Activated CD4-positive, alpha-beta memory T cell treated with anti-CD3 and anti-CD28 coated beads for 36 hours (primary cell): ENCODE results near the gene IDI2. TPM values are rescaled to one million over a fixed set of nuclear protein-coding genes. Genes with fewer than 3 reads are reported as not detected.

Experiments
- CTCF ChIA-PET: fragments of 350-600 bp; sonication (Branson Sonifier 250); formaldehyde crosslinking; loops from one replicate; lab custom pipeline; 2021; ENCODE audit warnings: antibody characterized with exemption, inconsistent platforms; lab: Charles Lee
- POLR2A ChIA-PET: fragments of 350-600 bp; sonication (Branson Sonifier 250); formaldehyde crosslinking; loops from one replicate; lab custom pipeline; 2021; ENCODE audit warnings: antibody characterized with exemption; lab: Charles Lee
- DNase-seq: peaks from one replicate; pipeline ENCODE4 v3.0.0-alpha.2; 2020
- H3K27ac Mint-ChIP-seq: one replicate; pipeline ENCODE4 v1.8.0; 2021; ENCODE audit warnings: mixed read lengths
- H3K27me3 Mint-ChIP-seq: one replicate; pipeline ENCODE4 v1.8.0; 2021; ENCODE audit warnings: mixed read lengths
- H3K36me3 Mint-ChIP-seq: one replicate; pipeline ENCODE4 v1.8.0; 2021; ENCODE audit warnings: mixed read lengths
- H3K4me1 Mint-ChIP-seq: one replicate; pipeline ENCODE4 v1.8.0; 2021; ENCODE audit warnings: low read depth, mixed read lengths
- H3K4me3 Mint-ChIP-seq: one replicate; pipeline ENCODE4 v1.8.0; 2021; ENCODE audit warnings: mild to moderate bottlenecking, mixed read lengths
- H3K9me3 Mint-ChIP-seq: one replicate; pipeline ENCODE4 v1.8.0; 2021; ENCODE audit warnings: mixed read lengths
- intact Hi-C: fragments of 100-400 bp; cut with micrococcal nuclease; formaldehyde crosslinking; loops from one replicate; pipeline ENCODE4 v1.15.1; 2023
- total RNA-seq, 2 experiments: library from RNA; stranded (reverse); gene quantifications; one replicate each; pipeline ENCODE4 v1.2.3, GENCODE V29; 2021

Gene IDI2
- total RNA-seq, 2 experiments from 2014 or later, result not detected

DNA sequence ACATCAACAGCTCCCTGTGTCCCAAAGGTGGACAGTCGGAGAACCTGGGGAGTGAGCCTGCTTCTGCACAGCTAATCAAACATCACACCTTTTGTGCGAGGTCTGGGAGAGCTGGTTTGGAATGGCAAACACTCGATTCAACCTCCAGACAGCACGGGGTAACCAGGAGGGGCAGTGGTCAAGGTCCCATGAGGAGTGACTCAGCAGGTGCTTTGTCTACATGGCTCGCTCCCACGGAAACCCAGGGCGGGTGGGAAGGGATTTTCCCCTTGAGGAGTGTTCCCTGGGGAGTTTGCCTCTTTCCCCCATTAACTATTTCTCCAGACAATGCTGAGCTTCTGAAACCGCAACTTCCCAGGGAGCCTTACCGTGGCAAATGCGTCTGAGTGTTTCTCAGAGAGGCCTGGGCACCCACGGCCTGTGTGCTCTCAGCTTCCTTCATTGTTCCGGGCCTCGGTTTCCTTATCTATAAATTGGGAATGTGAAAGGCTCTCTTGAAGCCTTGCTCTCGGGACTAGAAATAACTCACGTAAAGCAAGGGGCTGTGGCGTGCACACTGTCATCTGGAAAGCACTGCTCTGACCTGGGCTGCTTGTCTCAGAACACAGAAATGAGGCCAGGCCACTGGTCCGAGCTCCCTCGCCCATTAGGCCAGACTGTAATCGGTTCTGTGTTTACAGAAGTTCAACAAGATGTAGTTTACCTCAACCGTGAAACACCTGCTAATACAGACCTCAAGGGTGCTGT lies 51.4 kb downstream of the IDI2 start:
- Mint-ChIP-seq H3K27ac (no peak overlapping the region), H3K4me1 (no peaks in the 10 kb centered on the region), H3K4me3 (no peak overlapping the region), H3K36me3 (peaks cover 8% of the 10 kb centered on the region), H3K27me3 (peaks cover 9% of the 10 kb centered on the region), H3K9me3 (peaks cover 17% of the 10 kb centered on the region)
- ChIA-PET POLR2A (no interaction called here), CTCF (no interaction called here)
- intact Hi-C loops, result no loop called here
- no peak for DNase-seq

DNA sequence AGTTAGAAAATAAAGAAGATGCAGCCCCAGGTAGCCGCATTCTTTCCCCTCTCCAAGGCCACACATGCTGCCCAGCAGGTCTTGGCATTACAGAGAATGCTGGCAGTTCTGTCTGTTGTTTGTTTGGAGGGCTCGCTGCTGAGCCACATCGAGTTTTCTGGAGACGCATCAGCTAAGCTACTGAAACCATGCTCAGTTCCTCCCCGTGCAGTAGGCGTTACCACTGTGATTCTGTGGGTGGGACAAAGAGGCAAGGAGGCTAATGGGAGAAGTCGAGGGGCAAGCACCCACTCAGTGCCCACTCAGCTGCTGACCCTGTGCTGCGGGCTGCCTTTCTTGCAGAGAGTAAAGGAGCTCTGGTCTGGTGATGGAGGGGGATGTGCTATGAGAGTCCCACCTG lies 52.9 kb downstream of the IDI2 start:
- Mint-ChIP-seq H3K4me3 (no peak overlapping the region), H3K4me1 (no peaks in the 10 kb centered on the region), H3K27ac (no peak overlapping the region), H3K9me3 (peaks cover 5% of the 10 kb centered on the region), H3K27me3 (peaks cover 18% of the 10 kb centered on the region), H3K36me3 (peaks cover 2% of the 10 kb centered on the region)
- ChIA-PET POLR2A (no interaction called here), CTCF (no interaction called here)
- DNase-seq, result no peak
- intact Hi-C loops, result no loop called here

DNA sequence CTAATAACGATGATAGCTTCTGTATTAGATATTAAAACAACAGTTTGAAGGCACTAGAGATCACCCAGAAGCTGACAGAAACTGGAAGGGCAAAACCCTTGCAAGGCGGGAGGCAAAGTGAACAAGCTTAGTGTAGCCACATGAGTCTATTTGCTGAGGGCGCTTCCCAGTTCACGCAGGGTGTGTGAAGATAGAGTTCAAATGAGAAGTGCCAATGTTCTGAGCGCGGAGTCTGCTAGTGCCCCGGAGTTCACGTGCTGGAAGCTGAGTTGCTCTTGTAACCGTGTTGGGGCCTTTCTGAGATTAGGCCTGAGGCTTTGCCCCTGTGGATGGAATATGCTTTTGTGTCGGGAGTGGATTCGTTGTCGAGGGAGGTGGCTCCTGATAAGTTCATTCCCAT lies 54.0 kb downstream of the IDI2 start:
- Mint-ChIP-seq H3K9me3 (peaks cover 3% of the 10 kb centered on the region), H3K36me3 (no peaks in the 10 kb centered on the region), H3K4me1 (peaks cover 7% of the 10 kb centered on the region), H3K4me3 (no peak overlapping the region), H3K27ac (no peak overlapping the region), H3K27me3 (peaks cover 18% of the 10 kb centered on the region)
- CTCF ChIA-PET, result interaction anchor here (0.5 kb wide), 1 partner anchor 22 kb away, joined by 3 read pairs; no protein-coding TSS in a partner anchor
- POLR2A ChIA-PET, result no interaction called here
- DNase-seq, result no peak
- intact Hi-C loops, result no loop called here

DNA sequence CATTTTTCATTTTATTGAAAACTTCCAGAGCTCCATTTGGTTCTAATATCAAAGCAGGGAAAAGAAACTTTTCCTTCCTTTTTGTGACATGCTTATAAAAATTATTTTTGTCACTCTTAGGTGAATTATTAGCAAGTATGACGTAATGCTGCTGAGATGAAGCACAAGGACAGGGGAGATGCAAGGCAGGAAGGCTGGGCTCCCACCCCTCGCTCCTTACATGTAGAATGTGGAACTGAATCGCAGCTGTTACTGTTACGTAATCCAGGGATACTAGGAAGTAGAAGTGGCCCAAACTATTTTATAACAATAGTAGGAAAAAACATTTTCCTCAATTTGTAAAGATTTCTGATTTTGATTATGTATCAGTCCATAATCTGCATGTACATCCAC lies 54.5 kb downstream of the IDI2 start:
- ChIA-PET CTCF (interaction anchor here (0.5 kb wide), 1 partner anchor 21 kb away, joined by 3 read pairs; no protein-coding TSS in a partner anchor), POLR2A (no interaction called here)
- intact Hi-C loops, result no loop called here
- peaks cover 7% of the 10 kb centered on the region for H3K4me1 Mint-ChIP-seq
- H3K27me3 Mint-ChIP-seq, result peaks cover 18% of the 10 kb centered on the region
- no peak overlapping the region for H3K4me3 Mint-ChIP-seq
- H3K27ac Mint-ChIP-seq, result no peak overlapping the region
- H3K36me3 Mint-ChIP-seq, result no peaks in the 10 kb centered on the region
- DNase-seq, result no peak
- H3K9me3 Mint-ChIP-seq, result peaks cover 3% of the 10 kb centered on the region

DNA sequence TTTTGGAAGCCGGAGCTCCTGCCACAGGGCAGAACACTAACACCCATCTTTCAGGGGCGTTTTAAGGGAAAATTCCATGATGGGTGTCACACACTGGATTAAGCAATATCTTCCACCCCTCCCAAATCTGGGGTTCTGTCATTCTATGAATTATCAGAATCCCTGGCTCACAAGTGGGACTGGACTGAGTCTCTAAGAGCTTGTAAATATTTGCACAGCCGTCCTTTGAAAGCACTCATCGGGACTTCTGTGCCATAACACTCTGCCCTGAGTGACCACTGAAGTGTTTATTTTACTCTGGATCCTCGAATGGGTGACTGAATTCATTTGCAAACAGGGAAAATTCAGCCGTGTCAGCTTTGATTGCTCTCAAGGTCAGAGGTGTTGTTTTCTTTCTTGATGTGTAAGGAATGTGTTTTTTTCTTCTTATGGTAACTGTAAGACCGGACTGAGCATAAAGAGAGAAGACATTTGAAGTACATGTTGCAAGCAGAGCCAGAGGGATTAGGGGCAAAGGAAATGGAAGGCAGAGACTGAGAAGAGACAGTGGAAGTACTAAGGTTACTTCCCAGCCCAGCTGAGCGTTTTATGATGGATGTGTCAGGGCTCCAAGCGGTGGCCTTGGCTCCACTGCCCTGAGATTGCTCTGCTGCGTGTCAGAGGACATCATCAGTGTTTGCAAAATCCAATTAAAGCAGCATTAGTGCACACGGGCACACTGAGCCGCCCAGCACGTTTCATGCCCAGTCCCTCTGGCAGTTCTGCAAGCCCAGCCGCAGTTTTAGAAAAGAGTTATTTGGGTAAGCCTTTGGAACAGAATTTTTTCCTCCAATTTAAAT lies 55.1 kb downstream of the IDI2 start:
- H3K27me3 Mint-ChIP-seq, result peaks cover 18% of the 10 kb centered on the region
- intact Hi-C loops, result no loop called here
- no peak for DNase-seq
- no peaks in the 10 kb centered on the region for H3K36me3 Mint-ChIP-seq
- POLR2A ChIA-PET, result no interaction called here
- no peak overlapping the region for H3K4me3 Mint-ChIP-seq
- no peak overlapping the region for H3K27ac Mint-ChIP-seq
- H3K4me1 Mint-ChIP-seq, result peaks cover 7% of the 10 kb centered on the region
- peaks cover 3% of the 10 kb centered on the region for H3K9me3 Mint-ChIP-seq
- CTCF ChIA-PET, result no interaction called here

DNA sequence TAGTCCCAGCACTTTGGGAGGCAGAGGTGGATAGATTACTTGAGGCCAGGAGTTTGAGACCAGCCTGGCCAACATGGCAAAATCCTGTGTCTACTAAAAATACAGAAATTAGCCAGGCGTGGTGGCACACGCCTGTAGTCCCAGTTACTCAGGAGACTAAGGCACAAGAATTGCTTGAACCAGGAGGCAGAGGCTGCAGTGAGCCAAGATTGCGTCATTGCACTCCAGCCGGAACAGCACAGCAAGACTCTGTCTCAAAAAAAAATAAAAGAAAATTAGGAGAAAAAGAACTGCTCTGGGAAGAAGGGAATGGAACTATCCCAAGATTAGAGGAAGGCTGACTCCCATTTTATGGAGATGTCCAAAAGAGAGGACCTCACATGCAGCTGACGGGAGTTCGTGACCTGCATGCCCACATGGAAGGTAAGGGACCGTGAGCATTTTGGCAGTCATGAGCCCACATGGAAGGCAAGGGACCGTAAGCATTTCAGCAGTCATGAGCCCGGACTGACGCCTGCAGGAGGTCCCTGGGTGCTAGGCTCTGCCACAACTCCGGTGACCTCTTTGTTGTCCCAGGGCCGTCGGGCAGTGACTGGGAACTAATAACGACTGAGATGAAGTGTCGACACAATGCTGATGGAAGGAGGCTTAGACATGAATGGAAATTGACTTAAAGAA lies 56.0 kb downstream of the IDI2 start:
- Mint-ChIP-seq H3K27ac (no peak overlapping the region), H3K27me3 (peaks cover 18% of the 10 kb centered on the region), H3K4me1 (peaks cover 7% of the 10 kb centered on the region), H3K36me3 (no peaks in the 10 kb centered on the region), H3K9me3 (peaks cover 3% of the 10 kb centered on the region), H3K4me3 (no peak overlapping the region)
- intact Hi-C loops, result no loop called here
- CTCF ChIA-PET, result no interaction called here
- POLR2A ChIA-PET, result no interaction called here
- DNase-seq, result no peak

Other genes starting within 250 kb of the IDI2 start
- 10 to 100 TPM; 92.1 to 95.0 TPM for gene LARP4B, start 94.2 kb downstream of the IDI2 start, total RNA-seq
- gene GTPBP4, start 37.4 kb downstream of the IDI2 start, total RNA-seq, result 100 to 1,000 TPM; 107 TPM
- 10 to 100 TPM; 83.1 to 83.8 TPM for gene IDI1, start 23.3 kb upstream of the IDI2 start, total RNA-seq
- 10 to 100 TPM; 18.1 to 19.4 TPM for gene WDR37, start 30.5 kb upstream of the IDI2 start, total RNA-seq